ENCODE measurements around the gene ZNF879. TPM values are rescaled to one million over a fixed set of nuclear protein-coding genes. Genes with fewer than 3 reads are reported as not detected.

The ZNF879 gene
- total RNA-seq, 4 donors from 2014 or later, result 3.0 to 8.2 (median 6.3) TPM

GRCh38 chr5:178984145-178985072 is 39.2 kb upstream of the ZNF879 start:
- peaks cover 29 to 67% of the 10 kb centered on the region in 2 donors for H3K9me3 ChIP-seq
- intact Hi-C loops (cut with DNase I; ENCODE audit: low total_unique reads), result loop anchor here (5.0 kb wide), 1 partner anchor 1002 kb away; no protein-coding TSS in a partner anchor
- TF ChIP-seq POLR2AphosphoS5 (IDR thresholded peaks at IDR 0.05) (no peak), EP300 (IDR thresholded peaks at IDR 0.05; ENCODE audit: low read depth) (no peak), CTCF (IDR thresholded peaks at IDR 0.05) (no peak), POLR2A (IDR thresholded peaks at IDR 0.05) (no peak)
- in situ Hi-C loops (cut with MboI; ENCODE audit: low pct_ligation_motif_present in 1 of 4, low pct_unique_long_range_greater_than_20kb in 1 of 4, low sequenced_read_pairs in 3 of 4), result no loop called here
- no peaks in the 10 kb centered on the region for H3K36me3 ChIP-seq
- WGBS, 2 donors (ENCODE audit: low coverage in 1 of 2), result 91 to 97% methylated on average over 14 to 37 of the region's 37 CpGs
- no peak for DNase-seq
- H3K27me3 ChIP-seq, result no peaks in the 10 kb centered on the region
- no peaks in the 10 kb centered on the region for H3K4me1 ChIP-seq
- no peak overlapping the region for H3K4me3 ChIP-seq
- no peak overlapping the region for H3K27ac ChIP-seq

- in situ Hi-C loops (cut with MboI; ENCODE audit: low pct_ligation_motif_present in 1 of 4, low pct_unique_long_range_greater_than_20kb in 1 of 4, low sequenced_read_pairs in 3 of 4), result no loop called here
- Histone ChIP-seq H3K9me3 (peaks cover 16 to 56% of the 10 kb centered on the region in 2 donors), H3K36me3 (no peaks in the 10 kb centered on the region), H3K4me1 (no peaks in the 10 kb centered on the region), H3K27ac (no peak overlapping the region), H3K27me3 (no peaks in the 10 kb centered on the region), H3K4me3 (no peak overlapping the region)
- no peak for DNase-seq
- intact Hi-C loops (cut with DNase I; ENCODE audit: low total_unique reads), result loop anchor here (5.0 kb wide), 1 partner anchor 1004 kb away; no protein-coding TSS in a partner anchor
- 94 to 97% methylated on average over 6 to 41 of the region's 43 CpGs for whole genome bisulfite sequencing, 2 donors (ENCODE audit: low coverage in 1 of 2)
- no peak for TF ChIP-seq EP300 (IDR thresholded peaks at IDR 0.05; ENCODE audit: low read depth)
- no peak for TF ChIP-seq POLR2A (IDR thresholded peaks at IDR 0.05)
- no peak for TF ChIP-seq POLR2AphosphoS5 (IDR thresholded peaks at IDR 0.05)
- TF ChIP-seq CTCF (IDR thresholded peaks at IDR 0.05), result no peak
Observed at GRCh38 chr5:178986326-178986960, 37.2 kb upstream of the ZNF879 start.

GRCh38 chr5:178988436-178989220 is 35.0 kb upstream of the ZNF879 start:
- H3K36me3 ChIP-seq, result no peaks in the 10 kb centered on the region
- no peak for DNase-seq
- TF ChIP-seq EP300 (IDR thresholded peaks at IDR 0.05; ENCODE audit: low read depth) (no peak), CTCF (IDR thresholded peaks at IDR 0.05) (no peak), POLR2A (IDR thresholded peaks at IDR 0.05) (no peak), POLR2AphosphoS5 (IDR thresholded peaks at IDR 0.05) (no peak)
- no peak overlapping the region for H3K27ac ChIP-seq
- H3K4me1 ChIP-seq, result no peaks in the 10 kb centered on the region
- H3K4me3 ChIP-seq, result no peak overlapping the region
- H3K9me3 ChIP-seq, result peaks cover 12 to 41% of the 10 kb centered on the region in 2 donors
- WGBS, 2 donors (ENCODE audit: low coverage in 1 of 2), result 88% methylated on average over 14 of the region's 27 CpGs; no CpG with 5 or more reads in 1 of the 2 donors
- peaks cover 7% of the 10 kb centered on the region for H3K27me3 ChIP-seq
- intact Hi-C loops (cut with DNase I; ENCODE audit: low total_unique reads) (loop anchor here (5.0 kb wide), 1 partner anchor 1006 kb away; no protein-coding TSS in a partner anchor), in situ Hi-C loops (cut with MboI; ENCODE audit: low pct_ligation_motif_present in 1 of 4, low pct_unique_long_range_greater_than_20kb in 1 of 4, low sequenced_read_pairs in 3 of 4) (no loop called here)

All from transverse colon (tissue), 4 donors.